ENCODE data around the gene HDGFL3. TPM values are rescaled to one million over a fixed set of nuclear protein-coding genes. Genes with fewer than 3 reads are reported as not detected.

HDGFL3 gene
- total RNA-seq, 1 donor, result 27.5 TPM

DNA sequence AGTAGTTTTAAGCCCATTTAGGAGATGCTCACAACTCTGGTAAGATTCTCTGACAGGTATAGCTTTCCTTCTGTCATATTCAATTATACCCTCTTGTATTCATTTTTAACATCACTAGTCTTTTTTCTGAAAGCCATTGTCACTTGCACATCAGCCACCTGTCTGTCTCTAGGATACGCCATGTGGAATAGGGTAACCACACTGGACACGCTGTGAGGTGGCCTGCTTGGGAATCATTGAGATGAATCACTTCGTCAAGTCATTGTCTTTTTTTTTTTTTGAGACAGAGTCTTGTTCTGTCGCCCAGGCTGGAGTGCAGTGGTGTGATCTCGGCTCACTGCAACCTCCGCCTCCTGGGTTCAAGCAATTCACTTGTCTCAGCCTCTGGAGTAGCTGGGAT lies 92.8 kb downstream of the HDGFL3 start:
- Histone ChIP-seq H3K4me1 (ENCODE audit: insufficient read depth, low read length) (peaks cover 5% of the 10 kb centered on the region), H4K20me1 (ENCODE audit: insufficient read depth, low read length) (no peaks in the 10 kb centered on the region), H3K36me3 (ENCODE audit: insufficient read depth, low read length) (no peaks in the 10 kb centered on the region), H3K4me3 (ENCODE audit: insufficient read depth, low read length) (no peak overlapping the region), H3K27ac (ENCODE audit: low read depth, low read length) (no peak overlapping the region), H3K79me2 (ENCODE audit: insufficient read depth, low read length) (no peaks in the 10 kb centered on the region), H3K9me3 (ENCODE audit: low read depth, low read length) (no peaks in the 10 kb centered on the region), H3K27me3 (ENCODE audit: insufficient read depth, low read length) (no peaks in the 10 kb centered on the region), H3K4me2 (ENCODE audit: insufficient read depth, low read length) (no peak overlapping the region), H2AFZ (ENCODE audit: low read length) (no peak overlapping the region)
- no peak for DNase-seq (ENCODE audit: insufficient read length, low spot score, missing footprints)
- TF ChIP-seq, protein P1, sequence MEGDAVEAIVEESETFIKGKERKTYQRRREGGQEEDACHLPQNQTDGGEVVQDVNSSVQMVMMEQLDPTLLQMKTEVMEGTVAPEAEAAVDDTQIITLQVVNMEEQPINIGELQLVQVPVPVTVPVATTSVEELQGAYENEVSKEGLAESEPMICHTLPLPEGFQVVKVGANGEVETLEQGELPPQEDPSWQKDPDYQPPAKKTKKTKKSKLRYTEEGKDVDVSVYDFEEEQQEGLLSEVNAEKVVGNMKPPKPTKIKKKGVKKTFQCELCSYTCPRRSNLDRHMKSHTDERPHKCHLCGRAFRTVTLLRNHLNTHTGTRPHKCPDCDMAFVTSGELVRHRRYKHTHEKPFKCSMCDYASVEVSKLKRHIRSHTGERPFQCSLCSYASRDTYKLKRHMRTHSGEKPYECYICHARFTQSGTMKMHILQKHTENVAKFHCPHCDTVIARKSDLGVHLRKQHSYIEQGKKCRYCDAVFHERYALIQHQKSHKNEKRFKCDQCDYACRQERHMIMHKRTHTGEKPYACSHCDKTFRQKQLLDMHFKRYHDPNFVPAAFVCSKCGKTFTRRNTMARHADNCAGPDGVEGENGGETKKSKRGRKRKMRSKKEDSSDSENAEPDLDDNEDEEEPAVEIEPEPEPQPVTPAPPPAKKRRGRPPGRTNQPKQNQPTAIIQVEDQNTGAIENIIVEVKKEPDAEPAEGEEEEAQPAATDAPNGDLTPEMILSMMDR (IDR thresholded peaks at IDR 0.05; ENCODE audit: extremely low read depth, low read depth, low read length), result no peak

DNA sequence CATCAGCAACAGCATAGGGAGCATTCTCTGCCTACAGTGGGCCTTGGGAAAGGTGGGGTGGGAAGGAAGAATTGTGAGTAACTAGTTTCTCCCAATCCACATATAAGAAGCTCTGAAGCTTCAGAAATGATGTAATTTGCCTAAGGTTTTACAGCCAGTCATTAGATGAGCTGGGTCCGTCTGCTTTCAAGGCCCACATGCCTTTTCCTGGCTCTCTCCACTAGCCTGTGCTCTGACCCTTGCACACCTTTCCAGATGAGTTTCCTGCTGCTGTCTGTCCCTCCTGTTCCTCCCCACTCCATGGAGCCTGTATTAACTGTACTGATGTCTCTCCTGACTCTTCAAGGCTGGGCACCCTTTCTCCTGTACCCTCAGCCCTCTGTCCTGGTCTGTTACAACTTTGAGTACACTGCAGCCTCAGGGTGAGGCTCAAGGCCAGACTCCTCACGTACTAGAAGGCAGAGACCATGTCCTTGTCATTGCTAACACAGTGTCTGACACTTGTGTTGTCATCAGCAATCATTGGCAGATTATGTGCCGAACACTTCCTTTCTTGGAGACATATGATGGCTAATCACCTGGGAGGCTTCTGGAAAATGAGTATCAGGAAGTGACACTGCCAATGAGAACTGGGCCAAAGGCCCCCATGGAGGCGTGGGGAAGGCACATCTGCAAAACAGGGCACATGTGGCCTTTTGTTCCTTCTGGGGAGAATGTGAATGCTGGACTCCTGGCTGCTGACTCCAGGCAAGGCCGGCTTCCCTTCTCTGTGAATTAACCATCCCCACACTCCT lies 93.5 kb downstream of the HDGFL3 start:
- Histone ChIP-seq H2AFZ (ENCODE audit: low read length) (no peak overlapping the region), H3K4me2 (ENCODE audit: insufficient read depth, low read length) (no peak overlapping the region), H3K4me1 (ENCODE audit: insufficient read depth, low read length) (peaks cover 5% of the 10 kb centered on the region), H4K20me1 (ENCODE audit: insufficient read depth, low read length) (no peaks in the 10 kb centered on the region), H3K27ac (ENCODE audit: low read depth, low read length) (no peak overlapping the region), H3K79me2 (ENCODE audit: insufficient read depth, low read length) (no peaks in the 10 kb centered on the region), H3K9me3 (ENCODE audit: low read depth, low read length) (no peaks in the 10 kb centered on the region), H3K36me3 (ENCODE audit: insufficient read depth, low read length) (no peaks in the 10 kb centered on the region), H3K4me3 (ENCODE audit: insufficient read depth, low read length) (no peak overlapping the region), H3K27me3 (ENCODE audit: insufficient read depth, low read length) (peaks cover under 1% of the 10 kb centered on the region)
- TF ChIP-seq, protein P1 (IDR thresholded peaks at IDR 0.05; ENCODE audit: extremely low read depth, low read depth, low read length), result no peak
- peak; percentile 55 for DNase-seq (ENCODE audit: insufficient read length, low spot score, missing footprints)

DNA sequence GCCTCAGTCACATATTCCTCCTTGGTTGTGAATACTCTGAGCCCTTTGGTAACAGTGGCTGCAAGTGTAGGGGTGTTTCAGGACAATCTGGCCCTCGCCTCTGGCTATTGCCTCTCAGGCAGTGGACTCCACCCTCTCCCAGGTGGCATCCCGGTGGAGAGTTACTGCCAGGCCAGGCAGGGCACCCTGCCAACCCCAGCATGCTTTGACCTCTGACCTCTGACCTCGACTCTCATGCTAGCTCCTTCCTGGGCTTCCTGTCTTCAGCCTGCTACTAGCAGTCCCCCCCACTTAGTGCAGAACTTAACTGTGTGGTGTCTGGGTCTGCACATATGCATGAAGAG lies 94.7 kb downstream of the HDGFL3 start:
- Histone ChIP-seq H3K4me2 (ENCODE audit: insufficient read depth, low read length) (peak overlapping the region; percentile 7), H3K27ac (ENCODE audit: low read depth, low read length) (no peak overlapping the region), H3K9me3 (ENCODE audit: low read depth, low read length) (no peaks in the 10 kb centered on the region), H3K27me3 (ENCODE audit: insufficient read depth, low read length) (peaks cover 12% of the 10 kb centered on the region), H4K20me1 (ENCODE audit: insufficient read depth, low read length) (no peaks in the 10 kb centered on the region), H2AFZ (ENCODE audit: low read length) (peak overlapping the region; percentile 39), H3K4me3 (ENCODE audit: insufficient read depth, low read length) (no peak overlapping the region), H3K79me2 (ENCODE audit: insufficient read depth, low read length) (no peaks in the 10 kb centered on the region), H3K36me3 (ENCODE audit: insufficient read depth, low read length) (no peaks in the 10 kb centered on the region), H3K4me1 (ENCODE audit: insufficient read depth, low read length) (peaks cover 5% of the 10 kb centered on the region)
- DNase-seq (ENCODE audit: insufficient read length, low spot score, missing footprints), result no peak
- TF ChIP-seq, protein P1 (IDR thresholded peaks at IDR 0.05; ENCODE audit: extremely low read depth, low read depth, low read length), result no peak

DNA sequence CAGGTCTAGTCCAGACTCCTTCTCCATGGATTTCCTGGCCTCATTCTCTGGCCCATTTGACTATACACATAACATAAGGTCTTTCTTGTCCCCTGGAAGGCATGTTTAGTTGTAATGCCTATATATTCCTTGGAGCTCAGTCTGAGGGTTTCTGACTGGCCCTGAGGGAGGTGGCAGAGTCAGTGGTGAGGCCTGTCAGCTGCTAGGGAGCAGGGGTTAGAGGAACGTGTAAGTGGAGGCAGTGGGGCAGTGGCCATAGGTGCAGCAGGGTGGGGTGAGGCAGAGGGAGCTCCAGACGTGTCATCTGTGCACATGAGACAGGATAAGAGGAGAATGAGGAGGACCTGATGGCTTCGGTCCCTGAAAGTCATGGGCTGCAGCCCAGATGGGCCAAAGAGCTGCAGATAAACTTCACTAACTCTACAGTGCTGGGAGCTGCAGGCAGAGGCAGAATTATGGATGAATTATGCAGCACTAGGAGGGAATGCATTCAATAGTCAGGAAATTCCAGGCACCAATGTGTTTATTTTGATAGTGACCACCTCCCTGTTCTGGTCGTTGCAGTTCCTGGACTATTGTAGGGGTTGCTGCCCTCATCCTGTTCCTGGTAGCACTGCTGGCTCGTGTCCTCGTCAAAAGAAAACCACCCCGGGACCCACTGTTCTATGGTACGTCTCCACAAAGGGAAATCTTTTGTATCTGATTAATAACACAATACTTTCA lies 95.2 kb downstream of the HDGFL3 start:
- H3K27me3 ChIP-seq (ENCODE audit: insufficient read depth, low read length), result peaks cover 17% of the 10 kb centered on the region
- no peaks in the 10 kb centered on the region for H3K79me2 ChIP-seq (ENCODE audit: insufficient read depth, low read length)
- peaks cover 5% of the 10 kb centered on the region for H3K4me1 ChIP-seq (ENCODE audit: insufficient read depth, low read length)
- H3K4me3 ChIP-seq (ENCODE audit: insufficient read depth, low read length), result no peak overlapping the region
- peak; percentile 89 for DNase-seq (ENCODE audit: insufficient read length, low spot score, missing footprints)
- H3K4me2 ChIP-seq (ENCODE audit: insufficient read depth, low read length), result peak overlapping the region; percentile 7
- H4K20me1 ChIP-seq (ENCODE audit: insufficient read depth, low read length), result no peaks in the 10 kb centered on the region
- H3K27ac ChIP-seq (ENCODE audit: low read depth, low read length), result no peak overlapping the region
- H3K9me3 ChIP-seq (ENCODE audit: low read depth, low read length), result no peaks in the 10 kb centered on the region
- H2AFZ ChIP-seq (ENCODE audit: low read length), result peak overlapping the region; percentile 39
- TF ChIP-seq, protein P1 (IDR thresholded peaks at IDR 0.05; ENCODE audit: extremely low read depth, low read depth, low read length), result no peak
- H3K36me3 ChIP-seq (ENCODE audit: insufficient read depth, low read length), result no peaks in the 10 kb centered on the region
